Hepatic stellate cell (primary cell): ENCODE results near the gene ARRDC2.
A peak's percentile ranks its signal among the peaks of the same experiment; 100 is the strongest.
"Not testable (repeated sequence)": the region's sequence is repeated elsewhere in the genome, so short reads cannot be mapped to it uniquely, and the experiment has no call there.

Experiments
- DNase-seq: peaks from one replicate; pipeline ENCODE4 v3.0.0; 2011; ENCODE audit warnings: low spot score

ARRDC2 gene

GRCh38 chr19:18016209-18016910 is 8.4 kb downstream of the ARRDC2 start:
- DNase-seq = no peak

- no peak for DNase-seq
Measured at GRCh38 chr19:18017275-18018083, 9.5 kb downstream of the ARRDC2 start.

GRCh38 chr19:18020212-18021085 is 12.5 kb downstream of the ARRDC2 start:
- peak; percentile 86 for DNase-seq

GRCh38 chr19:18021121-18021755 is 13.3 kb downstream of the ARRDC2 start:
- peak; percentile 90 for DNase-seq

- no peak for DNase-seq
Measured at GRCh38 chr19:18023622-18024251, 15.8 kb downstream of the ARRDC2 start.

GRCh38 chr19:18027151-18027550 is 19.2 kb downstream of the ARRDC2 start:
- no peak for DNase-seq

GRCh38 chr19:18029617-18030338 is 21.8 kb downstream of the ARRDC2 start:
- no peak for DNase-seq

GRCh38 chr19:18031401-18031800 is 23.4 kb downstream of the ARRDC2 start:
- not testable (repeated sequence) for DNase-seq

- DNase-seq = not testable (repeated sequence)
Measured at GRCh38 chr19:18032102-18032501, 24.1 kb downstream of the ARRDC2 start.

- no peak for DNase-seq
Measured at GRCh38 chr19:18041054-18041453, 33.1 kb downstream of the ARRDC2 start.

- no peak for DNase-seq
Measured at GRCh38 chr19:18043676-18044075, 35.7 kb downstream of the ARRDC2 start.

GRCh38 chr19:18044825-18045304 is 36.9 kb downstream of the ARRDC2 start:
- DNase-seq = peak; percentile 81

GRCh38 chr19:18045307-18046050 is 37.5 kb downstream of the ARRDC2 start:
- DNase-seq = no peak

- peak; percentile 57 for DNase-seq
Measured at GRCh38 chr19:18046059-18046718, 38.2 kb downstream of the ARRDC2 start.

- peak; percentile 58 for DNase-seq
Measured at GRCh38 chr19:18049385-18049784, 41.4 kb downstream of the ARRDC2 start.

- no peak for DNase-seq
Measured at GRCh38 chr19:18051887-18052286, 43.9 kb downstream of the ARRDC2 start.

- no peak for DNase-seq
Measured at GRCh38 chr19:18053576-18054219, 45.7 kb downstream of the ARRDC2 start.

GRCh38 chr19:18055967-18056366 is 48.0 kb downstream of the ARRDC2 start:
- no peak for DNase-seq

- no peak for DNase-seq
Measured at GRCh38 chr19:18057557-18057956, 49.6 kb downstream of the ARRDC2 start.
